WTC11 (cell line): Measurements from ENCODE around the gene XIRP2. TPM values are rescaled to one million over a fixed set of nuclear protein-coding genes. Genes with fewer than 3 reads are reported as not detected.

Experiments
- ATAC-seq: fragments of 200-7000 bp; cut with Tn5 transposase; 2 replicates; pipeline ENCODE4 v1.10.0; 2021; ENCODE audit warnings: mild to moderate bottlenecking, moderate library complexity
- CTCF ChIA-PET: fragments of 300-600 bp; sonication (Branson Sonifier 250); formaldehyde crosslinking; loops from one replicate; lab custom pipeline; 2021; ENCODE audit warnings: antibody characterized with exemption; lab: Charles Lee
- POLR2A ChIA-PET: fragments of 350-600 bp; sonication (Branson Sonifier 250); formaldehyde crosslinking; loops from one replicate; lab custom pipeline; 2021; ENCODE audit warnings: antibody characterized with exemption; lab: Charles Lee
- DNase-seq: peaks from one replicate; pipeline ENCODE4 v3.0.0; 2021; ENCODE audit warnings: low spot score
- H3K27ac Mint-ChIP-seq: 2 replicates; pipeline ENCODE4 v1.8.0; 2021; ENCODE audit warnings: mixed read lengths
- H3K27me3 Mint-ChIP-seq: 2 replicates; pipeline ENCODE4 v1.8.0; 2021; ENCODE audit warnings: low read depth, mild to moderate bottlenecking, moderate library complexity, mixed read lengths
- H3K36me3 Mint-ChIP-seq: 2 replicates; pipeline ENCODE4 v1.8.0; 2021; ENCODE audit warnings: mixed read lengths
- H3K4me1 Mint-ChIP-seq: 2 replicates; pipeline ENCODE4 v1.8.0; 2022; ENCODE audit warnings: mixed read lengths
- H3K4me3 Mint-ChIP-seq: 2 replicates; pipeline ENCODE4 v1.8.0; 2021; ENCODE audit warnings: mild to moderate bottlenecking, moderate library complexity, mixed read lengths
- H3K9me3 Mint-ChIP-seq: 2 replicates; pipeline ENCODE4 v1.8.0; 2021; ENCODE audit warnings: mixed read lengths
- ARID4B ChIP-seq: sonication (generic); formaldehyde crosslinking; IDR thresholded peaks from 2 replicates; pipeline ENCODE4 v1.8.0; 2023; ENCODE audit warnings: missing genetic modification reagents, mild to moderate bottlenecking, borderline replicate concordance
- ATF3 ChIP-seq: sonication (generic); formaldehyde crosslinking; conservative IDR thresholded peaks from 2 replicates; pipeline ENCODE4 v1.8.1; 2022; ENCODE audit warnings: mild to moderate bottlenecking, missing genetic modification reagents
- CBFB ChIP-seq: sonication (generic); formaldehyde crosslinking; IDR thresholded peaks from 2 replicates; pipeline ENCODE4 v1.8.1; 2022; ENCODE audit warnings: mild to moderate bottlenecking, low read depth, missing genetic modification reagents
- CDX4 ChIP-seq: fragments of 250-450 bp; sonication (Bioruptor Pico); IDR thresholded peaks from 2 replicates; pipeline ENCODE4 v1.9.0; 2021; ENCODE audit warnings: moderate library complexity, mild to moderate bottlenecking, inconsistent platforms, borderline replicate concordance
- FOXJ3 ChIP-seq: sonication (generic); formaldehyde crosslinking; IDR thresholded peaks from 2 replicates; pipeline ENCODE4 v1.9.0; 2021; ENCODE audit warnings: missing genetic modification reagents, mild to moderate bottlenecking, borderline replicate concordance
- FOXP1 ChIP-seq: sonication (generic); formaldehyde crosslinking; IDR thresholded peaks from 2 replicates; pipeline ENCODE4 v1.8.0; 2022; ENCODE audit warnings: missing genetic modification reagents, mild to moderate bottlenecking, moderate library complexity, borderline replicate concordance
- FOXP4 ChIP-seq: sonication (generic); formaldehyde crosslinking; IDR thresholded peaks from 2 replicates; pipeline ENCODE4 v1.8.0; 2022; ENCODE audit warnings: mild to moderate bottlenecking, missing genetic modification reagents
- HMGXB4 ChIP-seq: sonication (generic); formaldehyde crosslinking; IDR thresholded peaks from 2 replicates; pipeline ENCODE4 v1.8.1; 2023; ENCODE audit warnings: mild to moderate bottlenecking, moderate library complexity, missing genetic modification reagents
- JAZF1 ChIP-seq: fragments of 250-450 bp; sonication (Bioruptor Pico); IDR thresholded peaks from 2 replicates; pipeline ENCODE4 v1.9.0; 2021; ENCODE audit warnings: moderate library complexity, mild to moderate bottlenecking, inconsistent platforms
- MLX ChIP-seq: sonication (generic); formaldehyde crosslinking; IDR thresholded peaks from 2 replicates; pipeline ENCODE4 v1.8.1; 2023; ENCODE audit warnings: mild to moderate bottlenecking, missing genetic modification reagents, moderate library complexity
- MYBL2 ChIP-seq: sonication (generic); formaldehyde crosslinking; IDR thresholded peaks from 2 replicates; pipeline ENCODE4 v1.8.1; 2023; ENCODE audit warnings: mild to moderate bottlenecking, moderate library complexity, missing genetic modification reagents
- NFATC4 ChIP-seq: fragments of 250-450 bp; sonication (Bioruptor Pico); IDR thresholded peaks from 2 replicates; pipeline ENCODE4 v1.9.0; 2021; ENCODE audit warnings: mild to moderate bottlenecking
- NFE2L1 ChIP-seq: sonication (generic); formaldehyde crosslinking; IDR thresholded peaks from 2 replicates; pipeline ENCODE4 v1.8.1; 2023; ENCODE audit warnings: missing genetic modification reagents
- NR1H2 ChIP-seq: sonication (generic); formaldehyde crosslinking; IDR thresholded peaks from 2 replicates; pipeline ENCODE4 v1.9.0; 2021; ENCODE audit warnings: mild to moderate bottlenecking, moderate library complexity, missing genetic modification reagents
- PRRX2 ChIP-seq: fragments of 250-450 bp; sonication (Bioruptor Pico); IDR thresholded peaks from 2 replicates; pipeline ENCODE4 v1.8.0; 2021; ENCODE audit warnings: mild to moderate bottlenecking
- RORB ChIP-seq: fragments of 250-450 bp; sonication (Bioruptor Pico); IDR thresholded peaks from 2 replicates; pipeline ENCODE4 v1.9.0; 2021; ENCODE audit warnings: mild to moderate bottlenecking
- SMAD4 ChIP-seq: sonication (generic); formaldehyde crosslinking; IDR thresholded peaks from 2 replicates; pipeline ENCODE4 v1.8.0; 2022; ENCODE audit warnings: mild to moderate bottlenecking, missing genetic modification reagents
- TCF7 ChIP-seq: sonication (generic); formaldehyde crosslinking; IDR thresholded peaks from 2 replicates; pipeline ENCODE4 v1.8.0; 2022; ENCODE audit warnings: mild to moderate bottlenecking, low read depth, missing genetic modification reagents, moderate library complexity
- TP53 ChIP-seq: sonication (generic); formaldehyde crosslinking; IDR thresholded peaks from 2 replicates; pipeline ENCODE4 v1.8.1; 2023; ENCODE audit warnings: mild to moderate bottlenecking, missing genetic modification reagents
- ZBTB43 ChIP-seq: sonication (generic); formaldehyde crosslinking; IDR thresholded peaks from 2 replicates; pipeline ENCODE4 v1.8.1; 2023; ENCODE audit warnings: mild to moderate bottlenecking, missing genetic modification reagents
- ZNF138 ChIP-seq: sonication (generic); formaldehyde crosslinking; conservative IDR thresholded peaks from 2 replicates; pipeline ENCODE4 v1.8.1; 2022; ENCODE audit warnings: mild to moderate bottlenecking, moderate library complexity, missing genetic modification reagents
- ZNF396 ChIP-seq: fragments of 250-450 bp; sonication (Bioruptor Pico); IDR thresholded peaks from 2 replicates; pipeline ENCODE4 v1.8.0; 2021; ENCODE audit warnings: mild to moderate bottlenecking, moderate library complexity, borderline replicate concordance
- ZNF423 ChIP-seq: fragments of 250-450 bp; sonication (Bioruptor Pico); IDR thresholded peaks from 2 replicates; pipeline ENCODE4 v2.1.2; 2022; ENCODE audit warnings: mild to moderate bottlenecking, moderate library complexity
- total RNA-seq: library from RNA; stranded (reverse); gene quantifications from 3 replicates; pipeline ENCODE4 v1.2.3, GENCODE V29; 2021

XIRP2 gene
- total RNA-seq, 1 experiment from 2014 or later, result 0.87 TPM

GRCh38 chr2:167249197-167249596 is 360.9 kb downstream of the XIRP2 start:
- no peak overlapping the region for H3K27ac Mint-ChIP-seq
- POLR2A ChIA-PET, result no interaction called here
- H3K27me3 Mint-ChIP-seq, result peaks cover 7% of the 10 kb centered on the region
- ATAC-seq, result no peak
- H3K9me3 Mint-ChIP-seq, result 0 out of 2 replicates have a peak, but pooled peaks cover 8% of the 10 kb centered on the region
- no peak for TF ChIP-seq JAZF1
- no peak for TF ChIP-seq CDX4
- no peak for TF ChIP-seq TCF7
- TF ChIP-seq FOXJ3 (CRISPR knock-in tag), result no peak
- no peak for TF ChIP-seq NFE2L1 (CRISPR knock-in tag)
- TF ChIP-seq HMGXB4 (CRISPR knock-in tag), result no peak
- no peak for DNase-seq
- H3K4me3 Mint-ChIP-seq, result no peak overlapping the region
- no peaks in the 10 kb centered on the region for H3K36me3 Mint-ChIP-seq
- CTCF ChIA-PET, result no interaction called here
- H3K4me1 Mint-ChIP-seq, result 0 out of 2 replicates have a peak, but pooled peaks cover 2% of the 10 kb centered on the region

GRCh38 chr2:167253025-167253424 is 364.7 kb downstream of the XIRP2 start:
- ATAC-seq (no peak), DNase-seq (no peak)
- CTCF ChIA-PET, result interaction anchor here (0.8 to 1.0 kb wide), 2 partner anchors 11 to 16 kb away, joined by 3 to 4 read pairs; no protein-coding TSS in a partner anchor
- POLR2A ChIA-PET, result no interaction called here
- TF ChIP-seq RORB (no peak), MYBL2 (CRISPR knock-in tag) (no peak), NR1H2 (CRISPR knock-in tag) (no peak), PRRX2 (CRISPR knock-in tag) (no peak), ZNF396 (CRISPR knock-in tag) (no peak), ZNF138 (CRISPR knock-in tag) (no peak), FOXP4 (CRISPR knock-in tag) (no peak), FOXP1 (CRISPR knock-in tag) (no peak), ZBTB43 (no peak), TP53 (CRISPR knock-in tag) (no peak), ARID4B (CRISPR knock-in tag) (no peak), NFATC4 (CRISPR knock-in tag) (no peak), ATF3 (CRISPR knock-in tag) (no peak), SMAD4 (CRISPR knock-in tag) (no peak), CBFB (no peak), MLX (CRISPR knock-in tag) (no peak), ZNF423 (CRISPR knock-in tag) (no peak)
- Mint-ChIP-seq H3K27me3 (no peaks in the 10 kb centered on the region; the same call in 1 of the 2 replicates), H3K36me3 (no peaks in the 10 kb centered on the region), H3K4me3 (no peak overlapping the region), H3K9me3 (0 out of 2 replicates have a peak, but pooled peaks cover 8% of the 10 kb centered on the region), H3K4me1 (peaks cover 27% of the 10 kb centered on the region), H3K27ac (no peak overlapping the region)
